Prostate gland (tissue), 2 donors: ENCODE results near the gene OR4Q2. TPM values are rescaled to one million over a fixed set of nuclear protein-coding genes. Genes with fewer than 3 reads are reported as not detected.

ENCODE experiments used
- DNase-seq: peaks from one replicate; pipeline ENCODE4 v3.0.0-alpha.2; 2019; ENCODE audit warnings: low spot score
- H3K27ac ChIP-seq, 2 donors: fragments of 200-600 bp; sonication (generic); 2 replicates each; pipeline ENCODE4 v1.5.1; 2017 to 2019
- H3K27me3 ChIP-seq: fragments of 200-600 bp; sonication (generic); replicated peaks from 2 replicates; pipeline ENCODE4 v1.5.1; 2019; ENCODE audit not compliant: insufficient read depth
- H3K36me3 ChIP-seq, 2 donors: fragments of 200-600 bp; sonication (generic); 1 replicate in 1 of 2; 2 replicates in 1 of 2; pipeline versions ENCODE4 v1.5.1 to v1.8.1; 2017 to 2019
- H3K4me1 ChIP-seq: fragments of 200-600 bp; sonication (generic); replicated peaks from 2 replicates; pipeline ENCODE4 v1.5.1; 2019
- H3K4me3 ChIP-seq, 2 donors: fragments of 200-600 bp; sonication (generic); 2 replicates each; pipeline ENCODE4 v1.5.1; 2017 to 2019
- H3K9me3 ChIP-seq: fragments of 200-600 bp; sonication (generic); 2 replicates; pipeline ENCODE4 v1.5.1; 2017
- POLR2A ChIP-seq: fragments of 450-650 bp; IDR thresholded peaks from one replicate; pipeline ENCODE4 v1.6.1; 2016; ENCODE audit warnings: antibody characterized with exemption, mild to moderate bottlenecking
- POLR2AphosphoS5 ChIP-seq: sonication (generic); formaldehyde crosslinking; IDR thresholded peaks from one replicate; pipeline ENCODE4 v1.6.1; 2017; ENCODE audit warnings: antibody characterized with exemption
- WGBS: methylation state at CpG from one replicate; pipeline ENCODE4 v1.1.5; 2018; 5-methylcytosine and 5-hydroxymethylcytosine counted together
- intact Hi-C: fragments of 100-400 bp; cut with DNase I; formaldehyde crosslinking; loops from one replicate; pipeline ENCODE4 v1.14.2; 2022
- total RNA-seq, 2 donors: library from RNA; depleted of rRNA; stranded (reverse); fragments of >200 nt; gene quantifications; one replicate each; pipeline ENCODE4 v1.1.0, GENCODE V29; 2016
- TF ChIP-seq, protein P1 (sequence below), 4 experiments: fragments of 200-600 bp in 2 of 4; fragments of 450-650 bp in 2 of 4; sonication (generic) in 2 of 4; IDR thresholded peaks; 1 replicate in 3 of 4; 2 replicates in 1 of 4; pipeline ENCODE4 v1.5.1; 2016 to 2019; ENCODE audit warnings: antibody characterized with exemption in 4 of 4, mild to moderate bottlenecking in 2 of 4, moderate library complexity in 2 of 4

OR4Q2 gene
- total RNA-seq, 2 donors from 2014 or later: not detected

- DNase-seq: no peak
- 85% methylated on average over 4 of the region's 4 CpGs for WGBS
- Histone ChIP-seq H3K4me3 (no peak within 1 kb of the TSS), H3K4me1 (no peaks in the 10 kb centered on the region), H3K36me3 (no peaks in the 10 kb centered on the region), H3K27ac (no peak within 1 kb of the TSS), H3K27me3 (no peaks in the 10 kb centered on the region), H3K9me3 (no peaks in the 10 kb centered on the region)
- intact Hi-C loops: no loop called here
- TF ChIP-seq, protein P1, sequence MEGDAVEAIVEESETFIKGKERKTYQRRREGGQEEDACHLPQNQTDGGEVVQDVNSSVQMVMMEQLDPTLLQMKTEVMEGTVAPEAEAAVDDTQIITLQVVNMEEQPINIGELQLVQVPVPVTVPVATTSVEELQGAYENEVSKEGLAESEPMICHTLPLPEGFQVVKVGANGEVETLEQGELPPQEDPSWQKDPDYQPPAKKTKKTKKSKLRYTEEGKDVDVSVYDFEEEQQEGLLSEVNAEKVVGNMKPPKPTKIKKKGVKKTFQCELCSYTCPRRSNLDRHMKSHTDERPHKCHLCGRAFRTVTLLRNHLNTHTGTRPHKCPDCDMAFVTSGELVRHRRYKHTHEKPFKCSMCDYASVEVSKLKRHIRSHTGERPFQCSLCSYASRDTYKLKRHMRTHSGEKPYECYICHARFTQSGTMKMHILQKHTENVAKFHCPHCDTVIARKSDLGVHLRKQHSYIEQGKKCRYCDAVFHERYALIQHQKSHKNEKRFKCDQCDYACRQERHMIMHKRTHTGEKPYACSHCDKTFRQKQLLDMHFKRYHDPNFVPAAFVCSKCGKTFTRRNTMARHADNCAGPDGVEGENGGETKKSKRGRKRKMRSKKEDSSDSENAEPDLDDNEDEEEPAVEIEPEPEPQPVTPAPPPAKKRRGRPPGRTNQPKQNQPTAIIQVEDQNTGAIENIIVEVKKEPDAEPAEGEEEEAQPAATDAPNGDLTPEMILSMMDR (IDR thresholded peaks at IDR 0.05): no peak
- TF ChIP-seq POLR2A (no peak), POLR2AphosphoS5 (no peak)
These were observed 34.0 kb downstream of the OR4Q2 start, which contains the start of gene OR4K13 for GRCh38 chr14:20035938-20036337. Gene OR4K13, minus strand, starts transcription at chr14:20036038. Its CDS starts 1,280 bp downstream, at chr14:20034758.

DNA sequence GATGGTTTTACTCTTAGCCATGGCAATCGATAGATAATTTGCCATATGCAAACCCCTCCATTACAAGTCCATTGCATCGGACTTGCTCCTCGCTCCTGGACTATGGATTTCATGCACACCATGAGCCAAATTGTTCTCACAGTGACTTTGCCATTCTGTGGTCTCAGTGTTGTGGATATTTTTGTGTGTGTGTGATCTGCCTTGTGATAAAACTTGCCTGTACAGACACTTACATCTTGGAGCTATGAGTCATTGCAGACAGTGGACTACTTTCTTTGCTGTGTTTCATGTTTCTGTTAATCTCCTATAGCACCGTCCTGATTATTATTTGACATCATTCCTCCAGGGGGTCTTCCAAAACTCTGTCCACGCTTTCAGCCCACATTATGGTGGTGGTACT, 42.3 kb downstream of the OR4Q2 start:
- Histone ChIP-seq H3K4me1 (no peaks in the 10 kb centered on the region), H3K27me3 (no peaks in the 10 kb centered on the region), H3K27ac (no peak overlapping the region), H3K4me3 (no peak overlapping the region), H3K36me3 (no peaks in the 10 kb centered on the region), H3K9me3 (no peaks in the 10 kb centered on the region)
- WGBS: 84% methylated on average over 5 of the region's 5 CpGs
- intact Hi-C loops: no loop called here
- no peak for DNase-seq
- TF ChIP-seq POLR2AphosphoS5: no peak
- TF ChIP-seq, protein P1 (IDR thresholded peaks at IDR 0.05): no peak

GRCh38 chr14:20048202-20048601, 46.2 kb downstream of the OR4Q2 start:
- H3K27me3 ChIP-seq: no peaks in the 10 kb centered on the region
- no peak for DNase-seq
- H3K36me3 ChIP-seq: no peaks in the 10 kb centered on the region
- H3K4me1 ChIP-seq: no peaks in the 10 kb centered on the region
- H3K4me3 ChIP-seq: no peak overlapping the region
- no peak for TF ChIP-seq POLR2AphosphoS5
- no peak for TF ChIP-seq POLR2A
- TF ChIP-seq, protein P1 (IDR thresholded peaks at IDR 0.05): no peak
- no peaks in the 10 kb centered on the region for H3K9me3 ChIP-seq
- H3K27ac ChIP-seq: no peak overlapping the region
- intact Hi-C loops: no loop called here
- WGBS: 82% methylated on average over 1 of the region's 1 CpG

Other genes starting within 250 kb of the OR4Q2 start
- gene OR4M1, start 228.7 kb upstream of the OR4Q2 start, total RNA-seq: not detected
- gene OR4N2, start 198.4 kb upstream of the OR4Q2 start, total RNA-seq: not detected
- not detected for gene OR4K2, start 127.0 kb upstream of the OR4Q2 start, total RNA-seq
- gene OR4K5, start 81.6 kb upstream of the OR4Q2 start, total RNA-seq: not detected
- not detected for gene OR4K1, start 71.2 kb upstream of the OR4Q2 start, total RNA-seq
- not detected for gene OR4K15, start 26.6 kb upstream of the OR4Q2 start, total RNA-seq
- not detected for gene OR4K14, start 17.1 kb downstream of the OR4Q2 start, total RNA-seq
- not detected for gene OR4K13, start 33.9 kb downstream of the OR4Q2 start, total RNA-seq
- gene OR4L1, start 57.9 kb downstream of the OR4Q2 start, total RNA-seq: not detected
- not detected for gene OR4K17, start 108.6 kb downstream of the OR4Q2 start, total RNA-seq
- not detected for gene OR4N5, start 136.7 kb downstream of the OR4Q2 start, total RNA-seq
- gene OR11G2, start 188.7 kb downstream of the OR4Q2 start, total RNA-seq: not detected
- not detected for gene OR11H6, start 221.5 kb downstream of the OR4Q2 start, total RNA-seq
- gene OR11H7, start 226.8 kb downstream of the OR4Q2 start, total RNA-seq: not detected
- not detected for gene OR11H4, start 237.1 kb downstream of the OR4Q2 start, total RNA-seq